ENCODE data around the gene CTIF.

GRCh38 chr18:48835745-48836170, 296.9 kb downstream of the CTIF start:
- TF ChIP-seq CTCF (conservative IDR thresholded peaks at IDR 0.05 in 1 of 2, IDR thresholded peaks at IDR 0.05 in 1 of 2; ENCODE audit: low read depth in 1 of 2, low read length in 2 of 2) (no peak), EZH2 (IDR thresholded peaks at IDR 0.05; ENCODE audit: low read length, missing control alignments) (no peak)
